Liver (tissue), 9 donors: ENCODE results near the gene RGS4. TPM values are rescaled to one million over a fixed set of nuclear protein-coding genes. Genes with fewer than 3 reads are reported as not detected.

Experiments used
- DNase-seq: peaks from one replicate; pipeline ENCODE4 v3.0.0-alpha.2; 2017; ENCODE audit warnings: low spot score
- H3K27ac ChIP-seq, 2 donors: one replicate each; pipeline ENCODE4 v1.7.0; 2013; ENCODE audit warnings: inconsistent platforms in 2 of 2, low read length in 2 of 2, control low read depth in 1 of 2, low read depth in 1 of 2, mild to moderate bottlenecking in 1 of 2
- H3K27me3 ChIP-seq, 4 donors: one replicate each; pipeline versions ENCODE4 v1.6.1 to v1.7.0; 2013; ENCODE audit warnings: low read length in 3 of 4, inconsistent platforms in 1 of 4, mild to moderate bottlenecking in 1 of 4, moderate library complexity in 1 of 4; ENCODE audit not compliant: control insufficient read depth in 4 of 4, insufficient read depth in 4 of 4
- H3K36me3 ChIP-seq, 4 donors: one replicate each; pipeline versions ENCODE4 v1.6.1 to v1.7.0; 2013; ENCODE audit warnings: low read length in 3 of 4, mild to moderate bottlenecking in 3 of 4, low read depth in 1 of 4, moderate library complexity in 1 of 4; ENCODE audit not compliant: control insufficient read depth in 4 of 4, insufficient read depth in 3 of 4
- H3K4me1 ChIP-seq, 4 donors: one replicate each; pipeline versions ENCODE4 v1.6.1 to v1.7.0; 2013; ENCODE audit warnings: low read length in 3 of 4, mild to moderate bottlenecking in 3 of 4, moderate library complexity in 1 of 4; ENCODE audit not compliant: control insufficient read depth in 4 of 4, insufficient read depth in 4 of 4
- H3K4me3 ChIP-seq, 3 donors: one replicate each; pipeline versions ENCODE4 v1.6.1 to v1.7.0; 2013; ENCODE audit warnings: low read length in 3 of 3, control low read depth in 1 of 3, low read depth in 1 of 3, mild to moderate bottlenecking in 1 of 3
- H3K9ac ChIP-seq, 2 donors: one replicate each; pipeline ENCODE4 v1.7.0; 2013; ENCODE audit warnings: low read length in 2 of 2, mild to moderate bottlenecking in 2 of 2, moderate library complexity in 2 of 2, control low read depth in 1 of 2, low read depth in 1 of 2
- H3K9me3 ChIP-seq, 4 donors: one replicate each; pipeline versions ENCODE4 v1.6.1 to v1.7.0; 2013; ENCODE audit warnings: low read length in 3 of 4; ENCODE audit not compliant: control insufficient read depth in 4 of 4
- ATF3 ChIP-seq: IDR thresholded peaks from 2 replicates; pipeline ENCODE4 v1.6.1; 2016; ENCODE audit warnings: antibody characterized with exemption
- EGR1 ChIP-seq, 2 donors: IDR thresholded peaks; 2 replicates each; pipeline ENCODE4 v1.6.1; 2016 to 2018; ENCODE audit warnings: antibody characterized with exemption in 2 of 2, low read depth in 2 of 2
- FOXA1 ChIP-seq: IDR thresholded peaks from 2 replicates; pipeline ENCODE4 v1.6.1; 2016; ENCODE audit warnings: antibody characterized with exemption
- FOXA2 ChIP-seq: IDR thresholded peaks from 2 replicates; pipeline ENCODE4 v1.6.1; 2016; ENCODE audit warnings: antibody characterized with exemption
- GABPA ChIP-seq, 2 donors: IDR thresholded peaks in 1 of 2; conservative IDR thresholded peaks in 1 of 2; 2 replicates each; pipeline ENCODE4 v1.6.1; 2016; ENCODE audit warnings: antibody characterized with exemption in 2 of 2, mild to moderate bottlenecking in 1 of 2, moderate library complexity in 1 of 2
- HNF4G ChIP-seq: IDR thresholded peaks from 2 replicates; pipeline ENCODE4 v1.6.1; 2016; ENCODE audit warnings: antibody characterized with exemption
- JUND ChIP-seq, 2 donors: IDR thresholded peaks; 2 replicates each; pipeline ENCODE4 v1.6.1; 2016; ENCODE audit warnings: antibody characterized with exemption in 2 of 2
- MAX ChIP-seq: IDR thresholded peaks from 2 replicates; pipeline ENCODE4 v1.6.1; 2016; ENCODE audit warnings: antibody characterized with exemption
- NR2F2 ChIP-seq: IDR thresholded peaks from 2 replicates; pipeline ENCODE4 v1.6.1; 2016; ENCODE audit warnings: antibody characterized with exemption
- RAD21 ChIP-seq, 2 donors: IDR thresholded peaks; 2 replicates each; pipeline ENCODE4 v1.6.1; 2016; ENCODE audit warnings: antibody characterized with exemption in 2 of 2, mild to moderate bottlenecking in 2 of 2
- RXRA ChIP-seq, 2 donors: IDR thresholded peaks; 2 replicates each; pipeline ENCODE4 v1.6.1; 2017 to 2018; ENCODE audit warnings: antibody characterized with exemption in 2 of 2, mild to moderate bottlenecking in 1 of 2
- SP1 ChIP-seq: IDR thresholded peaks from 2 replicates; pipeline ENCODE4 v1.6.1; 2018; ENCODE audit warnings: antibody characterized with exemption, mild to moderate bottlenecking
- TAF1 ChIP-seq: conservative IDR thresholded peaks from 2 replicates; pipeline ENCODE4 v1.6.1; 2016; ENCODE audit warnings: antibody characterized with exemption, mild to moderate bottlenecking
- YY1 ChIP-seq: IDR thresholded peaks from 2 replicates; pipeline ENCODE4 v1.6.1; 2016; ENCODE audit warnings: antibody characterized with exemption, mild to moderate bottlenecking
- WGBS: extraction: QIAGEN DNeasy Blood & Tissue Kit; methylation state at CpG from one replicate; pipeline ENCODE4 v1.1.7; 2013; 5-methylcytosine and 5-hydroxymethylcytosine counted together
- polyA plus RNA-seq, 2 donors: library from polyadenylated mRNA; stranded (reverse) in 1 of 2; unstranded in 1 of 2; fragments of 200-250 nt in 1 of 2; fragments of >200 nt in 1 of 2; fragmentation: Nextera tagmentation in 1 of 2; extraction: Ambion mirVana in 1 of 2; gene quantifications; one replicate each; pipeline versions ENCODE4 v1.2.1 to v1.2.3, GENCODE V29; 2013 to 2015
- total RNA-seq, 2 donors: library from RNA; depleted of rRNA; stranded (reverse); fragments of >200 nt; gene quantifications; one replicate each; pipeline ENCODE4 v1.2.3, GENCODE V29; 2014
- TF ChIP-seq, protein P1 (sequence below): IDR thresholded peaks from 2 replicates; pipeline ENCODE4 v1.6.1; 2016; ENCODE audit warnings: antibody characterized with exemption, mild to moderate bottlenecking
- TF ChIP-seq, protein P2 (sequence below): fragments of 150-350 bp; IDR thresholded peaks from 2 replicates; pipeline ENCODE4 v1.5.1; 2017; ENCODE audit warnings: improper control_type of control experiment, low read depth, low read length; ENCODE audit not compliant: missing input control
- TF ChIP-seq, protein P3 (sequence below): IDR thresholded peaks from 2 replicates; pipeline ENCODE4 v1.6.1; 2016; ENCODE audit warnings: antibody characterized with exemption
- donor health status: healthy.
- donor health status: healthy.
- donor health status: healthy.
- donor health status: healthy.
- donor health status: healthy.

RGS4 gene
- total and polyA plus RNA-seq, 4 donors, result 0.37 to 1.4 (median 0.75) TPM

GRCh38 chr1:163093169-163093568 lies 24.0 kb downstream of the RGS4 start:
- H3K4me1 ChIP-seq, result no peaks in the 10 kb centered on the region
- H3K9me3 ChIP-seq, result no peaks in the 10 kb centered on the region
- TF ChIP-seq TAF1 (no peak), RAD21 (IDR thresholded peaks at IDR 0.05) (no peak), GABPA (IDR thresholded peaks at IDR 0.05 in 1 of 2, conservative IDR thresholded peaks at IDR 0.05 in 1 of 2) (no peak), FOXA1 (no peak), RXRA (IDR thresholded peaks at IDR 0.05) (no peak), JUND (IDR thresholded peaks at IDR 0.05) (no peak), ATF3 (no peak), SP1 (no peak), MAX (no peak), EGR1 (IDR thresholded peaks at IDR 0.05; ENCODE audit: low read depth in 2 of 2) (no peak), NR2F2 (no peak)
- TF ChIP-seq, protein P1, sequence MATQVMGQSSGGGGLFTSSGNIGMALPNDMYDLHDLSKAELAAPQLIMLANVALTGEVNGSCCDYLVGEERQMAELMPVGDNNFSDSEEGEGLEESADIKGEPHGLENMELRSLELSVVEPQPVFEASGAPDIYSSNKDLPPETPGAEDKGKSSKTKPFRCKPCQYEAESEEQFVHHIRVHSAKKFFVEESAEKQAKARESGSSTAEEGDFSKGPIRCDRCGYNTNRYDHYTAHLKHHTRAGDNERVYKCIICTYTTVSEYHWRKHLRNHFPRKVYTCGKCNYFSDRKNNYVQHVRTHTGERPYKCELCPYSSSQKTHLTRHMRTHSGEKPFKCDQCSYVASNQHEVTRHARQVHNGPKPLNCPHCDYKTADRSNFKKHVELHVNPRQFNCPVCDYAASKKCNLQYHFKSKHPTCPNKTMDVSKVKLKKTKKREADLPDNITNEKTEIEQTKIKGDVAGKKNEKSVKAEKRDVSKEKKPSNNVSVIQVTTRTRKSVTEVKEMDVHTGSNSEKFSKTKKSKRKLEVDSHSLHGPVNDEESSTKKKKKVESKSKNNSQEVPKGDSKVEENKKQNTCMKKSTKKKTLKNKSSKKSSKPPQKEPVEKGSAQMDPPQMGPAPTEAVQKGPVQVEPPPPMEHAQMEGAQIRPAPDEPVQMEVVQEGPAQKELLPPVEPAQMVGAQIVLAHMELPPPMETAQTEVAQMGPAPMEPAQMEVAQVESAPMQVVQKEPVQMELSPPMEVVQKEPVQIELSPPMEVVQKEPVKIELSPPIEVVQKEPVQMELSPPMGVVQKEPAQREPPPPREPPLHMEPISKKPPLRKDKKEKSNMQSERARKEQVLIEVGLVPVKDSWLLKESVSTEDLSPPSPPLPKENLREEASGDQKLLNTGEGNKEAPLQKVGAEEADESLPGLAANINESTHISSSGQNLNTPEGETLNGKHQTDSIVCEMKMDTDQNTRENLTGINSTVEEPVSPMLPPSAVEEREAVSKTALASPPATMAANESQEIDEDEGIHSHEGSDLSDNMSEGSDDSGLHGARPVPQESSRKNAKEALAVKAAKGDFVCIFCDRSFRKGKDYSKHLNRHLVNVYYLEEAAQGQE, result no peak
- TF ChIP-seq, protein P2, sequence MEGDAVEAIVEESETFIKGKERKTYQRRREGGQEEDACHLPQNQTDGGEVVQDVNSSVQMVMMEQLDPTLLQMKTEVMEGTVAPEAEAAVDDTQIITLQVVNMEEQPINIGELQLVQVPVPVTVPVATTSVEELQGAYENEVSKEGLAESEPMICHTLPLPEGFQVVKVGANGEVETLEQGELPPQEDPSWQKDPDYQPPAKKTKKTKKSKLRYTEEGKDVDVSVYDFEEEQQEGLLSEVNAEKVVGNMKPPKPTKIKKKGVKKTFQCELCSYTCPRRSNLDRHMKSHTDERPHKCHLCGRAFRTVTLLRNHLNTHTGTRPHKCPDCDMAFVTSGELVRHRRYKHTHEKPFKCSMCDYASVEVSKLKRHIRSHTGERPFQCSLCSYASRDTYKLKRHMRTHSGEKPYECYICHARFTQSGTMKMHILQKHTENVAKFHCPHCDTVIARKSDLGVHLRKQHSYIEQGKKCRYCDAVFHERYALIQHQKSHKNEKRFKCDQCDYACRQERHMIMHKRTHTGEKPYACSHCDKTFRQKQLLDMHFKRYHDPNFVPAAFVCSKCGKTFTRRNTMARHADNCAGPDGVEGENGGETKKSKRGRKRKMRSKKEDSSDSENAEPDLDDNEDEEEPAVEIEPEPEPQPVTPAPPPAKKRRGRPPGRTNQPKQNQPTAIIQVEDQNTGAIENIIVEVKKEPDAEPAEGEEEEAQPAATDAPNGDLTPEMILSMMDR, result no peak
- no peak overlapping the region for H3K9ac ChIP-seq
- no peak overlapping the region for H3K4me3 ChIP-seq
- DNase-seq, result no peak
- H3K27ac ChIP-seq, result no peak overlapping the region
- no peaks in the 10 kb centered on the region for H3K36me3 ChIP-seq
- peaks cover 0 to 3% (median 0%) of the 10 kb centered on the region in 4 donors for H3K27me3 ChIP-seq
- 63% methylated on average over 4 of the region's 4 CpGs for WGBS

DNA sequence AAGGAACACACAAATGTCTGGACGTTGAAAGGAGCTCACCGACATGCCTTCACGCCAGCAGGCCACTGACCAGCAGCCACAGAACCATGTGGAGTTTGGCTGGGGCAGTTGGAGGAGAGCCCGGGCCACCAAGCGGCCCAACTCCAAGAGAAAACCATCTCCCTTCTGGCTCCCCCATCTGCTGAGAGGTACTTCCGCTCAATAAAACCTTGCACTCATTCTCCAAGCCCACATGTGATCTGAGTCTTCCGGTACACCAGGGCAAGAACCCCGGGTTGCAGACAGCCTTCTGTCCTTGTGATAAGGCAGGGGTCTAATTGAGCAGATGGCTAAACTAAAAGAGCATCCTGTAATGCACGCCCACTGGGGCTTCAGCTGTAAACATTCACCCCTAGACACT lies 24.4 kb downstream of the RGS4 start:
- Histone ChIP-seq H3K36me3 (no peaks in the 10 kb centered on the region), H3K9me3 (no peaks in the 10 kb centered on the region), H3K4me1 (no peaks in the 10 kb centered on the region), H3K27me3 (peaks cover 0 to 3% (median 0%) of the 10 kb centered on the region in 4 donors), H3K9ac (no peak overlapping the region), H3K4me3 (no peak overlapping the region), H3K27ac (no peak overlapping the region)
- DNase-seq, result no peak
- WGBS, result 75% methylated on average over 9 of the region's 9 CpGs
- no peak for TF ChIP-seq TAF1
- no peak for TF ChIP-seq RAD21 (IDR thresholded peaks at IDR 0.05)
- TF ChIP-seq GABPA (IDR thresholded peaks at IDR 0.05 in 1 of 2, conservative IDR thresholded peaks at IDR 0.05 in 1 of 2), result no peak
- no peak for TF ChIP-seq YY1
- TF ChIP-seq, protein P3, sequence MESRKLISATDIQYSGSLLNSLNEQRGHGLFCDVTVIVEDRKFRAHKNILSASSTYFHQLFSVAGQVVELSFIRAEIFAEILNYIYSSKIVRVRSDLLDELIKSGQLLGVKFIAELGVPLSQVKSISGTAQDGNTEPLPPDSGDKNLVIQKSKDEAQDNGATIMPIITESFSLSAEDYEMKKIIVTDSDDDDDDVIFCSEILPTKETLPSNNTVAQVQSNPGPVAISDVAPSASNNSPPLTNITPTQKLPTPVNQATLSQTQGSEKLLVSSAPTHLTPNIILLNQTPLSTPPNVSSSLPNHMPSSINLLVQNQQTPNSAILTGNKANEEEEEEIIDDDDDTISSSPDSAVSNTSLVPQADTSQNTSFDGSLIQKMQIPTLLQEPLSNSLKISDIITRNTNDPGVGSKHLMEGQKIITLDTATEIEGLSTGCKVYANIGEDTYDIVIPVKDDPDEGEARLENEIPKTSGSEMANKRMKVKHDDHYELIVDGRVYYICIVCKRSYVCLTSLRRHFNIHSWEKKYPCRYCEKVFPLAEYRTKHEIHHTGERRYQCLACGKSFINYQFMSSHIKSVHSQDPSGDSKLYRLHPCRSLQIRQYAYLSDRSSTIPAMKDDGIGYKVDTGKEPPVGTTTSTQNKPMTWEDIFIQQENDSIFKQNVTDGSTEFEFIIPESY, result no peak
- TF ChIP-seq EGR1 (IDR thresholded peaks at IDR 0.05; ENCODE audit: low read depth in 2 of 2), result no peak
- no peak for TF ChIP-seq SP1
- TF ChIP-seq, protein P2, result no peak
- no peak for TF ChIP-seq FOXA2
- no peak for TF ChIP-seq ATF3
- TF ChIP-seq NR2F2, result no peak
- no peak for TF ChIP-seq MAX
- TF ChIP-seq FOXA1, result no peak
- no peak for TF ChIP-seq RXRA (IDR thresholded peaks at IDR 0.05)
- TF ChIP-seq, protein P1, result no peak
- TF ChIP-seq HNF4G, result no peak
